Hepatocyte (in vitro differentiated cells): ENCODE data around the gene STAM.

ENCODE experiments used
- CTCF ChIP-seq: fragments of 200-600 bp; sonication (generic); IDR thresholded peaks from 2 replicates; pipeline ENCODE4 v1.5.1; 2016; ENCODE audit warnings: antibody characterized with exemption, mild to moderate bottlenecking; ENCODE audit not compliant: poor library complexity
- EZH2phosphoT487 ChIP-seq: fragments of 200-600 bp; sonication (generic); IDR thresholded peaks from one replicate; pipeline ENCODE4 v1.6.1; 2018; ENCODE audit warnings: antibody characterized with exemption, mild to moderate bottlenecking, low read depth, moderate library complexity; ENCODE audit not compliant: unreplicated experiment, severe bottlenecking

- TF ChIP-seq CTCF (no peak), EZH2phosphoT487 (no peak)
These were observed 91.4 kb downstream of the STAM start for GRCh38 chr10:17735166-17735941.
